ENCODE measurements around the gene ZBTB7C. TPM values are rescaled to one million over a fixed set of nuclear protein-coding genes. Genes with fewer than 3 reads are reported as not detected.

The ZBTB7C gene
- total and polyA plus RNA-seq, 5 donors: 0.88 to 3.7 (median 2.0) TPM

DNA sequence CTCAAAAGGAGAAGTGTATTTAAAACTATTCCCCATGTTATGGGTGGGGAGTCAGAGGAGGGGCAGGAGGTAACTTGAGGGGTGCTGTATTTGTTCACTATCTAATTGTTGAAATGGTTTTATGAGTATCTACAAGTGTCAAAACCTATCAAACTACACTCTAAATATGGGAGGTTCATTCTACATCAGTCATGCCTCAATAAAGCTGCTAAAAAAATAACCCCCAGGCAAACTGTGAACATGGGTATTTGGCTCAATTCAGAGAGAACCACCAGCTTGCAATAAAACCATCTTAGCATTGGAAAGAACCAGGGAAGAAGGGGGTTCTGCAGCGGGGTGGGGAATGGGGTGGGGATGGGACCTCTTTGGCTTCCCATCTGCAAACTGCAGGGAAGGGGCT is 302.7 kb downstream of the ZBTB7C start:
- WGBS: 57% methylated on average over 1 of the region's 1 CpG
- H3K9me3 ChIP-seq (ENCODE audit: control insufficient read depth, low read length): no peaks in the 10 kb centered on the region
- H3K4me1 ChIP-seq (ENCODE audit: control insufficient read depth, insufficient read depth, low read length): no peaks in the 10 kb centered on the region
- H3K27ac ChIP-seq (ENCODE audit: low read length): no peak overlapping the region
- DNase-seq: no peak
- H3K27me3 ChIP-seq (ENCODE audit: control insufficient read depth, insufficient read depth): no peaks in the 10 kb centered on the region
- ATAC-seq: no peak
- intact Hi-C loops (cut with DNase I): no loop called here
- no peak overlapping the region for H3K4me3 ChIP-seq (ENCODE audit: low read length)

DNA sequence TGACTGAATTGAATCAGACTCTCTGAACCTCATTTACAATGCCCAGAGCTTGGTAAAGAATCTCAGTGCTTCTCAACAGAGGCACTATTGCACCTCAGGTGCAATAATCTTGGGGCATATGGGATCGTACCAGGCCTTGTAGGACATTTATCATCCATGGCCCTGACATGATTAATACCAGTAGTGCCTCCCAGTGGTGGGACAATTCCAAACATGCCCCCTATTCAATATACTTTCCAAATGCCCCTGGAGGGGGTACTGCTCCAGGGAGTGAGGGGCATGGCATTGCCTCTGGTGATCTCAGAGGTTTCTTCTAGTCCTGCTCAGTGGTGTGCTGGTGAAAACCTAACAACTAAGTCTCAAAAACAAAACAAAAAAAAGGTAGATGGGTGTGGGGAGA is 303.9 kb downstream of the ZBTB7C start:
- no peak overlapping the region for H3K27ac ChIP-seq (ENCODE audit: low read length)
- intact Hi-C loops (cut with DNase I): no loop called here

DNA sequence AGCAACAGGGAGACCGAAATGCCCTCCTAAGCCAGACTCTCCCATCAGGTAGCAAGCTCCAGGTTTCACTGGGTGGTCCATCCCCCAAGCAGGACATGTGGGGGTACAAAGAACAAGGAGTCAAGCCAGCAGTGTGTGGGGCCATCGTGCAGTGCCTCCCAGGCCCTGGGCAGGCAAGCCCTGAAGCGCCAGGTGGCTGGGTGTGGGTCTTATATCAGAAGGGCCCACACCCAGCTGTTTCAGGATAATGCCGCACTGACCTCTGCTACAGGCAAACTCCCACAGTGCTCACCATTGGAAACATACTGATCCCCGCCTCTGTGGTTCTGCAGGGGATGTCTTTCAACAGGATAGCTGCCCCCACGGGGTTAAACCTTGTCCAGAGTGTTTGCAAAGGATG is 304.5 kb downstream of the ZBTB7C start:
- Histone ChIP-seq H3K27me3 (ENCODE audit: control insufficient read depth, insufficient read depth) (no peaks in the 10 kb centered on the region), H3K9me3 (ENCODE audit: control insufficient read depth, low read length) (no peaks in the 10 kb centered on the region), H3K4me3 (ENCODE audit: low read length) (no peak overlapping the region), H3K4me1 (ENCODE audit: control insufficient read depth, insufficient read depth, low read length) (no peaks in the 10 kb centered on the region), H3K27ac (ENCODE audit: low read length) (no peak overlapping the region)
- intact Hi-C loops (cut with DNase I): no loop called here
- WGBS: 68% methylated on average over 6 of the region's 6 CpGs
- no peak for DNase-seq
- ATAC-seq: no peak

More for the DNA sequence above, 303.9 kb downstream of the ZBTB7C start:
- Histone ChIP-seq H3K4me3 (ENCODE audit: low read length) (no peak overlapping the region), H3K9me3 (ENCODE audit: control insufficient read depth, low read length) (no peaks in the 10 kb centered on the region), H3K4me1 (ENCODE audit: control insufficient read depth, insufficient read depth, low read length) (no peaks in the 10 kb centered on the region), H3K27me3 (ENCODE audit: control insufficient read depth, insufficient read depth) (no peaks in the 10 kb centered on the region)
- DNase-seq: no peak
- ATAC-seq: peak in 1 of 2 donors; percentile 30
- 72% methylated on average over 1 of the region's 1 CpG for WGBS

DNA sequence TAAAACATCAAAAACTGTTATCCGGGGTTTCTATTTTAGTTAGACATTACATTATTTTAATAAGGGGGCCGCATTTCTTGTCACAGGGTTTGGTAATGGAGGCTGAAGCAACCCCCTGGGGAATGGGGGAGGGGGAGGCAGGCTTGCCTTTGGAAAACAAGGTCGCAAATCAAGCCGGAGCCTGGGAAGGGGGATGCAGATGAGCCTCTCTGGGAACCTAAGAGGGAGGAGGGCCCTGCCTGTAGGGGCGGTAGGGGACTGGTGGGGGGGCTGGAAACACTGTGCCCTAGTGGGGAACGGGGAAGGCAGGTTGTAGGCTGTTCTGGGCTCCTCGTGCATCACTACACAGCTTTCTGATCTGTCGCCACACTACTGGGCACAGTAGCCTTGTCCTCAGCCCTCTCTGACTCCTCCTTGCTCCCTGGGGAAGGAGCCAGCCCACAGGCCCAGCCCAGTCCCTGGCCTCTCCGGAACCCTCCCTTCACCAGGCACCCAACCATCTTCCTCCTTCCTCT is 308.5 kb downstream of the ZBTB7C start:
- DNase-seq (no peak), ATAC-seq (peak in 1 of 2 donors; percentile 31)
- intact Hi-C loops (cut with DNase I): no loop called here
- H3K4me3 ChIP-seq (ENCODE audit: low read length): no peak overlapping the region
- H3K4me1 ChIP-seq (ENCODE audit: control insufficient read depth, insufficient read depth, low read length): no peaks in the 10 kb centered on the region
- 66% methylated on average over 9 of the region's 9 CpGs for WGBS
- no peaks in the 10 kb centered on the region for H3K27me3 ChIP-seq (ENCODE audit: control insufficient read depth, insufficient read depth)
- no peaks in the 10 kb centered on the region for H3K9me3 ChIP-seq (ENCODE audit: control insufficient read depth, low read length)
- H3K27ac ChIP-seq (ENCODE audit: low read length): no peak overlapping the region

DNA sequence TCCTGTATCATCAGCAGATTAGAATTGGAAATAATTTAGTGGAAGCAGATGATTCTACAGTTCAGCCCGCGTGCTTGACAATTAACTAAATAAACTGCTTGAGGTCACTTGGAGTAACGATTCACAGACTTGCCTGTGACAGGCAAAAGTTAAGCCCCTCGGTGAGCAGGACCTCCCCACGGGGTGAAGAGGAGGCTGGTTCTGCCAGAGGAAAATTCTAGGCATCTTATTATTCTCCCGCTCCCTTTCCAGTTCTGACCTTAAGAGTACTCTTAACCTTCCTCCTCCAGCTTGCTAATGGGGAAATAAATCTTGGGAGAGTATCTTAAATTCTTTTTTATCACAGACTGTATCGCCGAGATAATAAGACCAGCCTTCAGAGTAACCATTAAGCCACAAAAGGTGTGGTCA is 309.0 kb downstream of the ZBTB7C start:
- ATAC-seq (no peak), DNase-seq (no peak)
- whole genome bisulfite sequencing: 46% methylated on average over 8 of the region's 8 CpGs
- intact Hi-C loops (cut with DNase I): no loop called here
- no peak overlapping the region for H3K27ac ChIP-seq (ENCODE audit: low read length)
- H3K27me3 ChIP-seq (ENCODE audit: control insufficient read depth, insufficient read depth): no peaks in the 10 kb centered on the region
- H3K4me3 ChIP-seq (ENCODE audit: low read length): no peak overlapping the region
- H3K9me3 ChIP-seq (ENCODE audit: control insufficient read depth, low read length): no peaks in the 10 kb centered on the region
- no peaks in the 10 kb centered on the region for H3K4me1 ChIP-seq (ENCODE audit: control insufficient read depth, insufficient read depth, low read length)

DNA sequence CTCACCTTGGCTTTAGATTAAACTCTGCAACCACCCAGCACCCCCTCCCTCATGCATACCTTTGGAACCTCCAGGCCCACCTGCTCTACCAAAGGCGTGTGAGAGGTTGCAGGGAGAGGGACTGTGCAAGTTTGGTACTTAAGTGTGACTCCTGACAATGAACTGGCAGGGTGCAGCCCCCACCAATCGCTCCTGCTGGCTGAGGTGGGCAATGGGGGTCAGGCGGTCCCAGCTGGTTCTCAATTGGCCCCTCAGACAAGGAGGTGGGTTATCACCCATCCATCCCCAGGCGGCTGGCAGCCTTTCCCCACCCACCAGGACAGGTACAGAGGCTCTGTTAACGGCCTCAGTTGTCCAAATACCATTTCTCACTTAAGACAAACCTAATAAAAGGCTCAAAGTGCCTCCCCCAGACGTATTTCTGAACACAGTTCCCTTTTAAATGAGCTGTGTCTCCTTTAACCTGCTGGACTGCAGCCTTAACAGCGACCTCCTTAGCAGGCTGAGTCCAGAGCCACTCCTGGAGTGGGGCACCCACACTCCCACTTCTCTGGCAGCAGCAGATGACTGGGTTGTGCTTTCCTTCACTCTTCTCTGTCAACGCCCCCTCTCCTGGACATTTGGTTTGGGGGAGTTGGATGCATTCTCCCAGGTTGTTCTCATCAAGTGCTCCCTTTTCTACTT is 309.6 kb downstream of the ZBTB7C start:
- intact Hi-C loops (cut with DNase I): no loop called here

DNA sequence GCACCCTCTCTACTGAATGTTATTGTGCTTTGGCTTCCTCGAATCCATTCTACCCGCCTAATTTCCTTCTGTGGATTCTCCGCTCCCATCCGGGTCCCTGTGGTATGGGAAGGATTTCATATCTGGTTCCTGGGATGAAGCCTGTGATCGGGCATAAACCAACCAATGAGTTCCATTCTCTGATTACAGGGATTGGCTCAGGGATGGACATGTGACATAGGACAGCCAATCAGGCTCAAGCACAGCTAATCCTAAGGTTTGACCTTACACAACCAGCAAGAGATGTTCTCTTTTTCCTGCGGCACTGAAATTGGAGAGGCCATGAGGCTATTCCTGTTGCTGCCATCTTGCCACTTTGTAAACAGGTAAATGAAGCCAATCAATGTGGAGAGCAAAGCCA is 310.6 kb downstream of the ZBTB7C start:
- no peaks in the 10 kb centered on the region for H3K4me1 ChIP-seq (ENCODE audit: control insufficient read depth, insufficient read depth, low read length)
- no peak overlapping the region for H3K27ac ChIP-seq (ENCODE audit: low read length)
- ATAC-seq (no peak), DNase-seq (no peak)
- intact Hi-C loops (cut with DNase I): no loop called here
- no peaks in the 10 kb centered on the region for H3K9me3 ChIP-seq (ENCODE audit: control insufficient read depth, low read length)
- H3K27me3 ChIP-seq (ENCODE audit: control insufficient read depth, insufficient read depth): no peaks in the 10 kb centered on the region
- WGBS: 72% methylated on average over 6 of the region's 6 CpGs
- H3K4me3 ChIP-seq (ENCODE audit: low read length): no peak overlapping the region

More for the DNA sequence above, 309.6 kb downstream of the ZBTB7C start:
- H3K9me3 ChIP-seq (ENCODE audit: control insufficient read depth, low read length): no peaks in the 10 kb centered on the region
- H3K27ac ChIP-seq (ENCODE audit: low read length): no peak overlapping the region
- H3K4me3 ChIP-seq (ENCODE audit: low read length): no peak overlapping the region
- no peaks in the 10 kb centered on the region for H3K4me1 ChIP-seq (ENCODE audit: control insufficient read depth, insufficient read depth, low read length)
- no peaks in the 10 kb centered on the region for H3K27me3 ChIP-seq (ENCODE audit: control insufficient read depth, insufficient read depth)
- no peak for ATAC-seq
- no peak for DNase-seq
- 67% methylated on average over 8 of the region's 8 CpGs for WGBS

DNA sequence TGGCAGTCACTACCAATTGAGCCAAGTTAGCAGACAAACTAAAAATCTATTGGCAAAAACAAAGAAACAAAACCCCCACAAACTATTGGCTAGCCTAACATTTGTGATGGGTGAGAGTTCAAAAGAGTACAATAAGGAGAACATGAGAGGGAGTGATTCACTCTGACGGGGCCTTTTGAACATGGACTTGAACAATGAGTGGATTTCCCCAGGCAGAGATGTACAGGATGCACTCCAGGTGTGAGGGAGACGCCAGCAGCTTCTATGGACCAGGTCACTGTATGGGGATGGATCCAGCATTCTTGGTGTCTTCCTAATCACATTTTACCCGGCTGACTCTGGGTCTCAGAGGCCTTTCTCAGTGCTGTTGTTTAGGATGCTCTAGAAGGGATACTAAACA is 311.2 kb downstream of the ZBTB7C start:
- no peaks in the 10 kb centered on the region for H3K4me1 ChIP-seq (ENCODE audit: control insufficient read depth, insufficient read depth, low read length)
- DNase-seq (no peak), ATAC-seq (no peak)
- H3K4me3 ChIP-seq (ENCODE audit: low read length): no peak overlapping the region
- no peaks in the 10 kb centered on the region for H3K9me3 ChIP-seq (ENCODE audit: control insufficient read depth, low read length)
- 72% methylated on average over 3 of the region's 3 CpGs for WGBS
- intact Hi-C loops (cut with DNase I): no loop called here
- no peak overlapping the region for H3K27ac ChIP-seq (ENCODE audit: low read length)
- no peaks in the 10 kb centered on the region for H3K27me3 ChIP-seq (ENCODE audit: control insufficient read depth, insufficient read depth)

DNA sequence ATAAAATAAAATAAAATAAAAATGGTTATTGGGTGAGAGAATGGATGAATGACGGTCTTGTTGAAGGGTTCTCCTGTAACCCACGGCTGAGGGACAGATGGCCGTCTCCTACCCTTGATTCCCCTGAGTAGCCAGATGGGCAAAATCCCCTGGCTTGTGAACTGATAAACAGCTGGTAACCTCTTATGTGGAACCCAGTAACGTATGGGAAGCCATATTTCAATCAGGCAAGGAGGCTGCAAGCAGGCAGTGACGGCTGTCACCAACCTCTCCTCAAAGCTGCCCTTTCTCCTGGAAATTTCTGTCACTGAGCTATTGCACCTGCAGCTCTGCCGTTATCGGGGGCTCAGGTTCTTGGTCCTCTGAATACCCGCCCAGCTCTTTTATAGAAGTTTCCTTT is 313.5 kb downstream of the ZBTB7C start:
- intact Hi-C loops (cut with DNase I): no loop called here
- WGBS: 69% methylated on average over 8 of the region's 8 CpGs
- ATAC-seq (peak in 1 of 2 donors; percentile 14), DNase-seq (no peak)
- H3K4me1 ChIP-seq (ENCODE audit: control insufficient read depth, insufficient read depth, low read length): no peaks in the 10 kb centered on the region
- H3K27ac ChIP-seq (ENCODE audit: low read length): no peak overlapping the region
- no peaks in the 10 kb centered on the region for H3K27me3 ChIP-seq (ENCODE audit: control insufficient read depth, insufficient read depth)
- H3K4me3 ChIP-seq (ENCODE audit: low read length): no peak overlapping the region
- no peaks in the 10 kb centered on the region for H3K9me3 ChIP-seq (ENCODE audit: control insufficient read depth, low read length)

DNA sequence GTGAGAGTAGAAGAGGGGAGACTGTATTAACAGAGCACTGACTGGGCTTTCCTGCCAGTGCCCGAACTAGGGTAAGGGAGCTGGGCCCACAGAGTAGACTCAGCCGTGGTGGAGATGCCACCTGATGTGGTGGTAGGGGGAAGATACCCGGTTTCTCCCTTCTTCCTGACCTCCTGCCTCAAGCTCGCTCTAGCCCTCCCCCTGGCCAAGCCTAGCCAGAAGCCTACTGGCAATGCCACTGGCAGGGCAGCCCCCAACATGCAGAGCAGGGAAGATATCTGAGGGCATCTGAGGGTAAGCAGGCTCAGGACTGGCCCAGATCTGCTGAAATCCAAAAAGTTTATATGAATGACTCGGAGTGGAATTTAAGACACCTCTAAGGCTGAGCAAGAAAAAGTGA is 316.1 kb downstream of the ZBTB7C start:
- intact Hi-C loops (cut with DNase I): no loop called here
- no peak overlapping the region for H3K27ac ChIP-seq (ENCODE audit: low read length)
- no peak overlapping the region for H3K4me3 ChIP-seq (ENCODE audit: low read length)
- H3K4me1 ChIP-seq (ENCODE audit: control insufficient read depth, insufficient read depth, low read length): no peaks in the 10 kb centered on the region
- H3K27me3 ChIP-seq (ENCODE audit: control insufficient read depth, insufficient read depth): no peaks in the 10 kb centered on the region
- H3K9me3 ChIP-seq (ENCODE audit: control insufficient read depth, low read length): no peaks in the 10 kb centered on the region
- no peak for ATAC-seq
- DNase-seq: no peak
- WGBS: 87% methylated on average over 5 of the region's 5 CpGs

DNA sequence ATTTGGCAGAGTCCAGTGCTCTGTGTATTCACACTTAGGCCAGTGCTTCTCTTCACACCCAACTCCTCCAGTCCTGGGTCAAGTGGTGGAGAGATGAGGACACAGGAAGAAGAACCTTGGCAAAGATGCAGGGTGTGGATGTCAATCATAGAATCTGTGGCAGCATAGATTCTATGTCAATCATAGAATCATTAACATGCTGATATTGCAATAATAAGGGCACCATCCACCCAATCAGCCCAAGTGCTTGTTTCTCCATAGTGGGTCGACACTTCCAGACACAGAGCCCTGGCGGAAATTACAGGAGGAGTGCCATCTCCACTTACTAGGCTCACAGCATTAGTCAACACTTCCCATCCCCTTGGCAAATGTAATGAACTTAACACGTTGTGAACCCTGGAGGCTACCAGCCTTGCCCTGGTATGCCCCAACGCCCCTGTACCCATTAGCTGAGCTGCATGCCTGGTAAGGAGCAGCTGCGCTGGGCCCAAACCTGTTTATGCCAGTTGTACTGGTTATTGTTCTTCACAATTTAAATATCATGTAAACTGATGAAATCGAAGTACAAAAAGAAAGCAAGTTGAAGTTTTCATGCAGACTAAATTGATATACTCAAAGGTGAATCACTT is 317.2 kb downstream of the ZBTB7C start:
- 82% methylated on average over 6 of the region's 6 CpGs for WGBS

More for the DNA sequence above, 317.2 kb downstream of the ZBTB7C start:
- Histone ChIP-seq H3K27ac (ENCODE audit: low read length) (no peak overlapping the region), H3K4me1 (ENCODE audit: control insufficient read depth, insufficient read depth, low read length) (no peaks in the 10 kb centered on the region), H3K9me3 (ENCODE audit: control insufficient read depth, low read length) (no peaks in the 10 kb centered on the region), H3K4me3 (ENCODE audit: low read length) (no peak overlapping the region), H3K27me3 (ENCODE audit: control insufficient read depth, insufficient read depth) (no peaks in the 10 kb centered on the region)
- intact Hi-C loops (cut with DNase I): no loop called here
- DNase-seq (no peak), ATAC-seq (peak in 1 of 2 donors; percentile 17)

All from right cardiac atrium (tissue), 5 donors.